COLO668 (cell line): ENCODE data around the gene LPP.

Experiments used
- DNase-seq: peaks from one replicate; lab custom pipeline; 2025; ENCODE audit not compliant: unreplicated experiment; lab: John Stamatoyannopoulos, UW

Gene LPP

GRCh38 chr3:188196232-188196990 lies 42.5 kb downstream of the LPP start:
- no peak for DNase-seq

- DNase-seq = peak; percentile 21
Measured at GRCh38 chr3:188197388-188197847, 43.5 kb downstream of the LPP start.

GRCh38 chr3:188198001-188198400 lies 44.0 kb downstream of the LPP start:
- no peak for DNase-seq

- no peak for DNase-seq
Measured at GRCh38 chr3:188198760-188199327, 44.9 kb downstream of the LPP start.

GRCh38 chr3:188199386-188199785 lies 45.4 kb downstream of the LPP start:
- no peak for DNase-seq

- no peak for DNase-seq
Measured at GRCh38 chr3:188200481-188200880, 46.5 kb downstream of the LPP start.

GRCh38 chr3:188202358-188203138 lies 48.6 kb downstream of the LPP start:
- no peak for DNase-seq

- DNase-seq = no peak
Measured at GRCh38 chr3:188204526-188204925, 50.6 kb downstream of the LPP start.

- DNase-seq = no peak
Measured at GRCh38 chr3:188205992-188206416, 52.0 kb downstream of the LPP start.

GRCh38 chr3:188206787-188207186 lies 52.8 kb downstream of the LPP start:
- DNase-seq = no peak

- no peak for DNase-seq
Measured at GRCh38 chr3:188207941-188208515, 54.1 kb downstream of the LPP start.

GRCh38 chr3:188208516-188208981 lies 54.6 kb downstream of the LPP start:
- no peak for DNase-seq

- DNase-seq = no peak
Measured at GRCh38 chr3:188209034-188209433, 55.1 kb downstream of the LPP start.

- DNase-seq = no peak
Measured at GRCh38 chr3:188209740-188210139, 55.8 kb downstream of the LPP start.

- no peak for DNase-seq
Measured at GRCh38 chr3:188211476-188211875, 57.5 kb downstream of the LPP start.

GRCh38 chr3:188212308-188212969 lies 58.5 kb downstream of the LPP start:
- DNase-seq = no peak

- no peak for DNase-seq
Measured at GRCh38 chr3:188214442-188214841, 60.5 kb downstream of the LPP start.

- no peak for DNase-seq
Measured at GRCh38 chr3:188215129-188215528, 61.2 kb downstream of the LPP start.

- no peak for DNase-seq
Measured at GRCh38 chr3:188217011-188217463, 63.1 kb downstream of the LPP start.

GRCh38 chr3:188217726-188218125 lies 63.8 kb downstream of the LPP start:
- no peak for DNase-seq

- DNase-seq = no peak
Measured at GRCh38 chr3:188218603-188219002, 64.6 kb downstream of the LPP start.
